Measurements from ENCODE around the gene DAPK3. TPM values are rescaled to one million over a fixed set of nuclear protein-coding genes. Genes with fewer than 3 reads are reported as not detected.

Gene DAPK3
- total and polyA plus RNA-seq, 9 donors: 51.2 to 88.5 (median 78.9) TPM

- WGBS (ENCODE audit: insufficient coverage): 90% methylated on average over 3 of the region's 5 CpGs
- DNase-seq: no peak
- Histone ChIP-seq H3K36me3 (ENCODE audit: control insufficient read depth, insufficient read depth, low read length) (no peaks in the 10 kb centered on the region), H3K27ac (ENCODE audit: low read length) (no peak overlapping the region), H3K27me3 (ENCODE audit: control insufficient read depth, insufficient read depth, low read length) (no peaks in the 10 kb centered on the region), H3K4me1 (ENCODE audit: control insufficient read depth, insufficient read depth, low read length) (no peaks in the 10 kb centered on the region), H3K4me3 (ENCODE audit: low read length) (no peak overlapping the region), H3K9me3 (replicated peaks; ENCODE audit: control insufficient read depth, low read depth, low read length) (peaks cover 5% of the 10 kb centered on the region)
Measured at GRCh38 chr19:3916033-3916432, 54.9 kb downstream of the DAPK3 start.

DNA sequence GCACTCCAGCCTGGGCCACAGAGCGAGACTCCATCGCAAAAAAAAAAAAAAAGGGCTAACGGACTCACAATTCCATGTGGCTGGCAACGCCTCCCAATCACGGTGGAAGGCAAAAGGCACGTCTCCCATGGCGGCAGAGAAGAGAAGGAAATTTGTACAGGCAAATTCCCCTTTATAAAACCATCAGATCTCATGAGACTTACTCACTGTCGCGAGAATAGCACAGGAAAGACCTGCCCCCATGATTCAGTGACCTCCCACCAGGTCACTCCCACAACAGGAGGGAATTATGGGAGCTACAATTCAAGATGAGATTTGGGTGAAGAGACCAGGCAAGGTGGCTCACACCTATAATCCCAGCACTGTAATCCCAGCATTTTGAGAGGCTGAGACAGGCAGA, 56.7 kb downstream of the DAPK3 start:
- no peak overlapping the region for H3K4me3 ChIP-seq (ENCODE audit: low read length)
- no CpG with 5 or more reads among the region's 9 CpGs for WGBS (ENCODE audit: insufficient coverage)
- DNase-seq: no peak
- H3K27ac ChIP-seq (ENCODE audit: low read length): no peak overlapping the region
- no peaks in the 10 kb centered on the region for H3K4me1 ChIP-seq (ENCODE audit: control insufficient read depth, insufficient read depth, low read length)
- H3K9me3 ChIP-seq (replicated peaks; ENCODE audit: control insufficient read depth, low read depth, low read length): peaks cover 10% of the 10 kb centered on the region
- no peaks in the 10 kb centered on the region for H3K27me3 ChIP-seq (ENCODE audit: control insufficient read depth, insufficient read depth, low read length)
- H3K36me3 ChIP-seq (ENCODE audit: control insufficient read depth, insufficient read depth, low read length): no peaks in the 10 kb centered on the region

GRCh38 chr19:3910105-3910504, 60.8 kb downstream of the DAPK3 start:
- H3K27me3 ChIP-seq (ENCODE audit: control insufficient read depth, insufficient read depth, low read length): no peaks in the 10 kb centered on the region
- H3K9me3 ChIP-seq (replicated peaks; ENCODE audit: control insufficient read depth, low read depth, low read length): peaks cover 10% of the 10 kb centered on the region
- no peak overlapping the region for H3K27ac ChIP-seq (ENCODE audit: low read length)
- no peak for DNase-seq
- WGBS (ENCODE audit: insufficient coverage): 100% methylated on average over 1 of the region's 1 CpG
- no peak overlapping the region for H3K4me3 ChIP-seq (ENCODE audit: low read length)
- H3K4me1 ChIP-seq (ENCODE audit: control insufficient read depth, insufficient read depth, low read length): no peaks in the 10 kb centered on the region
- H3K36me3 ChIP-seq (ENCODE audit: control insufficient read depth, insufficient read depth, low read length): no peaks in the 10 kb centered on the region

Other genes starting within 250 kb of the DAPK3 start
- 14.6 TPM for gene APBA3, start 209.4 kb downstream of the DAPK3 start, total RNA-seq
- 10 to 100 TPM in 7 of 8 donors, 1 to 10 TPM in 1; 9.5 to 16.9 (median 13.4) TPM for gene APBA3, start 209.4 kb downstream of the DAPK3 start, polyA plus RNA-seq (ENCODE audit: insufficient read depth in 1 of 8, insufficient read length in 8 of 8, low replicate concordance in 1 of 8)
- gene MRPL54, start 208.4 kb downstream of the DAPK3 start, total RNA-seq: 61.4 TPM
- 10 to 100 TPM; 22.6 to 33.2 (median 29.6) TPM for gene MRPL54, start 208.4 kb downstream of the DAPK3 start, polyA plus RNA-seq (ENCODE audit: insufficient read depth in 1 of 8, insufficient read length in 8 of 8, low replicate concordance in 1 of 8)
- gene RAX2, start 198.9 kb downstream of the DAPK3 start, total RNA-seq: 0.04 TPM
- not detected for gene RAX2, start 198.9 kb downstream of the DAPK3 start, polyA plus RNA-seq (ENCODE audit: insufficient read depth in 1 of 8, insufficient read length in 8 of 8, low replicate concordance in 1 of 8)
- 0.62 TPM for gene MATK, start 184.7 kb downstream of the DAPK3 start, total RNA-seq
- gene MATK, start 184.7 kb downstream of the DAPK3 start, polyA plus RNA-seq (ENCODE audit: insufficient read depth in 1 of 8, insufficient read length in 8 of 8, low replicate concordance in 1 of 8): 1 to 10 TPM in 5 of 8 donors, under 1 TPM in 3; 0.87 to 1.9 (median 1.1) TPM
- gene ZFR2, start 102.1 kb downstream of the DAPK3 start, total RNA-seq: under 0.01 TPM
- gene ZFR2, start 102.1 kb downstream of the DAPK3 start, polyA plus RNA-seq (ENCODE audit: insufficient read depth in 1 of 8, insufficient read length in 8 of 8, low replicate concordance in 1 of 8): under 1 TPM in 6 of 8 donors, not detected in 2; 0.03 to 0.23 (median 0.13) TPM
- gene ATCAY, start 90.4 kb downstream of the DAPK3 start, total RNA-seq: 0.04 TPM
- under 1 TPM; 0.06 to 0.78 (median 0.24) TPM for gene ATCAY, start 90.4 kb downstream of the DAPK3 start, polyA plus RNA-seq (ENCODE audit: insufficient read depth in 1 of 8, insufficient read length in 8 of 8, low replicate concordance in 1 of 8)
- gene NMRK2, start 38.0 kb downstream of the DAPK3 start, total RNA-seq: 168 TPM
- 100 to 1,000 TPM; 146 to 369 (median 300) TPM for gene NMRK2, start 38.0 kb downstream of the DAPK3 start, polyA plus RNA-seq (ENCODE audit: insufficient read depth in 1 of 8, insufficient read length in 8 of 8, low replicate concordance in 1 of 8)
- 3,013 TPM for gene EEF2, start 14.4 kb upstream of the DAPK3 start, total RNA-seq
- gene EEF2, start 14.4 kb upstream of the DAPK3 start, polyA plus RNA-seq (ENCODE audit: insufficient read depth in 1 of 8, insufficient read length in 8 of 8, low replicate concordance in 1 of 8): 1,000 to 10,000 TPM; 2,533 to 3,060 (median 2,684) TPM
- gene PIAS4, start 36.6 kb upstream of the DAPK3 start, total RNA-seq: 18.1 TPM
- gene PIAS4, start 36.6 kb upstream of the DAPK3 start, polyA plus RNA-seq (ENCODE audit: insufficient read depth in 1 of 8, insufficient read length in 8 of 8, low replicate concordance in 1 of 8): 10 to 100 TPM; 14.7 to 26.2 (median 23.8) TPM
- 4.2 TPM for gene ZBTB7A, start 95.8 kb upstream of the DAPK3 start, total RNA-seq
- 10 to 100 TPM in 1 of 8 donors, 1 to 10 TPM in 7; 6.8 to 10.9 (median 8.5) TPM for gene ZBTB7A, start 95.8 kb upstream of the DAPK3 start, polyA plus RNA-seq (ENCODE audit: insufficient read depth in 1 of 8, insufficient read length in 8 of 8, low replicate concordance in 1 of 8)
- 97.0 TPM for gene MAP2K2, start 153.0 kb upstream of the DAPK3 start, total RNA-seq
- gene MAP2K2, start 153.0 kb upstream of the DAPK3 start, polyA plus RNA-seq (ENCODE audit: insufficient read depth in 1 of 8, insufficient read length in 8 of 8, low replicate concordance in 1 of 8): 100 to 1,000 TPM; 104 to 137 (median 118) TPM
- not detected for gene CREB3L3, start 182.5 kb upstream of the DAPK3 start, total RNA-seq
- gene CREB3L3, start 182.5 kb upstream of the DAPK3 start, polyA plus RNA-seq (ENCODE audit: insufficient read depth in 1 of 8, insufficient read length in 8 of 8, low replicate concordance in 1 of 8): 1 to 10 TPM in 1 of 8 donors, under 1 TPM in 2, not detected in 5; 0.16 to 5.8 (median 0.99) TPM
- gene SIRT6, start 211.5 kb upstream of the DAPK3 start, total RNA-seq: 6.0 TPM
- gene SIRT6, start 211.5 kb upstream of the DAPK3 start, polyA plus RNA-seq (ENCODE audit: insufficient read depth in 1 of 8, insufficient read length in 8 of 8, low replicate concordance in 1 of 8): 10 to 100 TPM; 10.5 to 17.1 (median 12.2) TPM
- 0.58 TPM for gene ANKRD24, start 211.6 kb upstream of the DAPK3 start, total RNA-seq
- gene ANKRD24, start 211.6 kb upstream of the DAPK3 start, polyA plus RNA-seq (ENCODE audit: insufficient read depth in 1 of 8, insufficient read length in 8 of 8, low replicate concordance in 1 of 8): 1 to 10 TPM in 5 of 8 donors, under 1 TPM in 3; 0.79 to 2.5 (median 1.1) TPM